T-helper 2 cell treated with Interferon-gamma antibody and Interleukin-4, amounts not matched to agents 100 ng/mL and 5 ng/mL, for 36 hours (primary cell): ENCODE data around the gene ZNHIT6. TPM values are rescaled to one million over a fixed set of nuclear protein-coding genes. Genes with fewer than 3 reads are reported as not detected.

ENCODE experiments used
- total RNA-seq: library from RNA; stranded (reverse); gene quantifications from 2 replicates; pipeline ENCODE4 v1.2.3, GENCODE V29; 2022

Gene ZNHIT6
- total RNA-seq, 1 donor from 2014 or later, result 21.3 TPM

Other genes starting within 250 kb of the ZNHIT6 start
- gene DDAH1, start 243.3 kb downstream of the ZNHIT6 start, total RNA-seq, result 0.05 TPM in 1 of 2 replicates, not detected in the other
- gene CCN1, start 127.7 kb downstream of the ZNHIT6 start, total RNA-seq, result not detected in 2 replicates